NCI-H146 (cell line): ENCODE measurements around the gene HCST.
"Not testable (repeated sequence)": the region's sequence is repeated elsewhere in the genome, so short reads cannot be mapped to it uniquely, and the experiment has no call there.

ENCODE experiments used
- DNase-seq: peaks from one replicate; lab custom pipeline; 2025; lab: John Stamatoyannopoulos, UW

The HCST gene

GRCh38 chr19:35904311-35905068 is 2.2 kb downstream of the HCST start:
- no peak for DNase-seq

- no peak for DNase-seq
Observed at GRCh38 chr19:35905178-35905727, 2.9 kb downstream of the HCST start.

GRCh38 chr19:35907377-35907745 is 5.0 kb downstream of the HCST start:
- no peak for DNase-seq

GRCh38 chr19:35908010-35908441 is 5.7 kb downstream of the HCST start, which contains the start of gene TYROBP:
Gene TYROBP, minus strand, starts transcription at chr19:35908295. Its CDS starts 67 bp downstream, at chr19:35908228.
- no peak for DNase-seq

- DNase-seq, result no peak
Observed at GRCh38 chr19:35908973-35909683, 6.8 kb downstream of the HCST start.

- no peak for DNase-seq
Observed at GRCh38 chr19:35909684-35910035, 7.3 kb downstream of the HCST start.

GRCh38 chr19:35910355-35910754 is 8.0 kb downstream of the HCST start:
- not testable (repeated sequence) for DNase-seq

- DNase-seq, result no peak
Observed at GRCh38 chr19:35911173-35911572, 8.8 kb downstream of the HCST start.

GRCh38 chr19:35911790-35912189 is 9.5 kb downstream of the HCST start:
- no peak for DNase-seq

- DNase-seq, result no peak
Observed at GRCh38 chr19:35913589-35913988, 11.3 kb downstream of the HCST start.

- no peak for DNase-seq
Observed at GRCh38 chr19:35915443-35915842, 13.1 kb downstream of the HCST start.

- DNase-seq, result no peak
Observed at GRCh38 chr19:35919306-35919705, 17.0 kb downstream of the HCST start.

- no peak for DNase-seq
Observed at GRCh38 chr19:35921012-35921411, 18.7 kb downstream of the HCST start.

- no peak for DNase-seq
Observed at GRCh38 chr19:35925501-35925900, 23.2 kb downstream of the HCST start.

- no peak for DNase-seq
Observed at GRCh38 chr19:35928507-35928906, 26.2 kb downstream of the HCST start.

GRCh38 chr19:35929876-35930275 is 27.5 kb downstream of the HCST start:
- DNase-seq, result no peak

GRCh38 chr19:35931161-35931873 is 29.0 kb downstream of the HCST start:
- peak; percentile 100 for DNase-seq

GRCh38 chr19:35931874-35932202 is 29.5 kb downstream of the HCST start:
- DNase-seq, result no peak

- peak; percentile 39 for DNase-seq
Observed at GRCh38 chr19:35932291-35932936, 30.1 kb downstream of the HCST start.

- peak; percentile 88 for DNase-seq
Observed at GRCh38 chr19:35935911-35936737, 33.8 kb downstream of the HCST start, which contains the start of gene LRFN3. Gene LRFN3, plus strand, starts transcription at chr19:35936374. Its CDS starts 3,052 bp downstream, at chr19:35939426.

- no peak for DNase-seq
Observed at GRCh38 chr19:35936738-35937268, 34.5 kb downstream of the HCST start.
